Activated naive CD4-positive, alpha-beta T cell treated with anti-CD3 and anti-CD28 coated beads, Interleukin-2, amount 50 U/mL, for 72 hours (primary cell): Measurements from ENCODE around the gene AUH. TPM values are rescaled to one million over a fixed set of nuclear protein-coding genes. Genes with fewer than 3 reads are reported as not detected.
"Not testable (repeated sequence)": the region's sequence is repeated elsewhere in the genome, so short reads cannot be mapped to it uniquely, and the experiment has no call there.

Source experiments
- ATAC-seq, 2 donors: fragments of 150-1000 bp; cut with Tn5 transposase; 2 replicates each; pipeline ENCODE4 v1.10.0; 2021; ENCODE audit warnings: mild to moderate bottlenecking in 2 of 2, moderate library complexity in 2 of 2
- DNase-seq, 2 donors: peaks; one replicate each; pipeline ENCODE4 v3.0.0; 2021 to 2022; ENCODE audit warnings: low spot score in 2 of 2
- H3K27ac Mint-ChIP-seq, 2 donors: one replicate each; pipeline ENCODE4 v1.8.0; 2022; ENCODE audit warnings: mild to moderate bottlenecking in 2 of 2, mixed read lengths in 2 of 2
- H3K36me3 Mint-ChIP-seq, 2 donors: one replicate each; pipeline ENCODE4 v1.8.0; 2022; ENCODE audit warnings: mixed read lengths in 2 of 2
- H3K9me3 Mint-ChIP-seq, 2 donors: one replicate each; pipeline ENCODE4 v1.8.0; 2022; ENCODE audit warnings: mixed read lengths in 2 of 2
- total RNA-seq, 2 donors: library from RNA; stranded (reverse); gene quantifications; one replicate each; pipeline ENCODE4 v1.2.3, GENCODE V29; 2022

The AUH gene
- total RNA-seq, 2 donors from 2014 or later = 24.1 to 39.7 TPM

DNA sequence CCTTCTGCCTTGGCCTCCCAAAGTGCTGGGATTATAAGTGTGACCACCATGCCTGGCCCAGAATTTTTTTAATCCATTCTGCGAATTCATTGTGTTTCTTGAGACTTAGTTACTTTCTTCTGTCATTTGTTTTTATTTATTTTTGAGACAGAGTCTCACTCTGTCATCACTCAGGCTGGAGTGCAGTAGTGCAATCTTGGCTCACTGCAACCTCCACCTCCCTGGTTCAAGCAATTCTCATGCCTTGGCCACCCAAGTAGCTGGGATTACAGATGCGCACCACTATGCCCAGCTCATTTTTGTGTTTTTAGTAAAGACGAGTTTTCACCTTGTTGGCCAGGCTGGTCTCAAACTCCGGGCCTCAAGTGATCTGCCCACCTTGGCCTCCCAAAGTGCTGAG, 28.0 kb upstream of the AUH start:
- not testable (repeated sequence) for DNase-seq, H3K36me3 Mint-ChIP-seq, ATAC-seq, H3K27ac Mint-ChIP-seq, H3K9me3 Mint-ChIP-seq

- Mint-ChIP-seq H3K9me3 (no peaks in the 10 kb centered on the region), H3K36me3 (no peaks in the 10 kb centered on the region), H3K27ac (peak overlapping the region in 1 of 2 donors; percentile 16)
- ATAC-seq (no peak), DNase-seq (no peak)
Observed at GRCh38 chr9:91386765-91387164, 25.0 kb upstream of the AUH start.

- no peaks in the 10 kb centered on the region for H3K9me3 Mint-ChIP-seq
- DNase-seq = no peak
- no peak for ATAC-seq
- no peak overlapping the region for H3K27ac Mint-ChIP-seq
- H3K36me3 Mint-ChIP-seq = no peaks in the 10 kb centered on the region
Observed at GRCh38 chr9:91384954-91385353, 23.2 kb upstream of the AUH start.

DNA sequence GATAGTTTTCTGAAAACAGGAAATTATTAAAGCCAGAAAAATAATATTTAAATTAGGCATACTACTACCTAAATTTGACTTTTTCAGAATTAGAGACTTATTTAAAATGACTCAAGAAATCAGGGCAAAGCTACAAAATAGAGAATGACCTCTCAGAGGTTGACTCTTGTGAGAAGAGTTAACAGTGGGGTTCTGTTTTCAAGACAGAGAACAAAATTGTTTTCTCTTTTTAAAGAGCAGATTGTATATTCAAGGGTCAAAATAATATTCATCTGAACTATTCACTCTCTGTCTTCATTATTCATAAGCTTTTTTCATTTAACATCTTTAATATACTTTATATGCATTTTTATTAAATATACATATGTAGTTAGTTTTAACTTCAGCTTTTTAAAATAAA, 21.9 kb upstream of the AUH start:
- DNase-seq (no peak), ATAC-seq (no peak)
- H3K27ac Mint-ChIP-seq = no peak overlapping the region
- no peaks in the 10 kb centered on the region for H3K9me3 Mint-ChIP-seq
- H3K36me3 Mint-ChIP-seq = no peaks in the 10 kb centered on the region

DNA sequence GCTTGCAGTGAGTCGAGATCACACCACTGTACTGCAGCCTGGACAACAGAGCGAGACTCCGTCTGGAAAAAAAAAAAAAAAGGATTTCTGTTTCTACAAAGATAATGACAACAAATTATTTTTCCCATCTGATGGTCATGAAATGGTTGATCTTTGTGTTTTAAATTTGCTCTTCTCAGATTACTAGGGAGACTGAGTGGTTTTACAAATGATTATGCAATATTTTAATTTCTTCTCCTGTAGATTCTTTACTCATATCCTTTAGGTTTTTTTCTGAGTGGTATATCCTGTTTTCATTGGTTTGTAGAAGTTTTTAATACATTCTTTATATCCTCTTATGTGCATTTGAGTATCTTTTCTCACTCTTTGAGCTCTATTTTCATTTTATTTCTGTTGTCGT, 20.6 kb upstream of the AUH start:
- DNase-seq = no peak
- no peak overlapping the region for H3K27ac Mint-ChIP-seq
- no peak for ATAC-seq
- H3K36me3 Mint-ChIP-seq = peaks cover 6 to 7% of the 10 kb centered on the region in 2 donors
- H3K9me3 Mint-ChIP-seq = peaks cover 4 to 5% of the 10 kb centered on the region in 2 donors

DNA sequence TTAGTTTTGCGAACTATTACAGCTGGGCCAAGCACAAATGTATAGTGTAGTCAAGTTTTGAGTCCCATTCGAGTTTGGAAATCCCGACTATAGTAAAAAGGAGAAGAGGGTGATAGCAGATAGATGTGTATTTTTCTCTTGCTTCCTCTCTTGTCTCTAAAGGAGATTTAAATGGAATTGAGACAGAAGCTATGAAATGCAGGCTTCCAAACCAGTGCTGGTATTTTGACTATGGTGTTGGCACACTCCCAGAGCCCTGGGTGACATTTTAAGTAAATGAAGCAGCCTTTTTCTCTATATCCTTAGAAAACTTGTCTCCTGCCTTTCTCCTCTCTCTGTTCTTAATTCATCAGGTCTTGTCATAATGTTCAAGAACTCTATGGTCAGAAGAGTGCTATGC, 17.7 kb upstream of the AUH start:
- Mint-ChIP-seq H3K9me3 (peaks cover 4 to 5% of the 10 kb centered on the region in 2 donors), H3K36me3 (peaks cover 6 to 12% of the 10 kb centered on the region in 2 donors), H3K27ac (no peak overlapping the region)
- DNase-seq (no peak), ATAC-seq (no peak)

GRCh38 chr9:91378695-91379127, 17.0 kb upstream of the AUH start:
- H3K9me3 Mint-ChIP-seq = peaks cover 4 to 5% of the 10 kb centered on the region in 2 donors
- ATAC-seq (no peak), DNase-seq (no peak)
- H3K27ac Mint-ChIP-seq = no peak overlapping the region
- peaks cover 6 to 12% of the 10 kb centered on the region in 2 donors for H3K36me3 Mint-ChIP-seq

GRCh38 chr9:91378054-91378453, 16.3 kb upstream of the AUH start:
- peaks cover 6 to 12% of the 10 kb centered on the region in 2 donors for H3K36me3 Mint-ChIP-seq
- not testable (repeated sequence) for DNase-seq, H3K27ac Mint-ChIP-seq, ATAC-seq, H3K9me3 Mint-ChIP-seq

- Mint-ChIP-seq H3K9me3 (peaks cover 4 to 5% of the 10 kb centered on the region in 2 donors), H3K36me3 (peaks cover 6 to 12% of the 10 kb centered on the region in 2 donors), H3K27ac (no peak overlapping the region)
- no peak for ATAC-seq
- no peak for DNase-seq
Observed at GRCh38 chr9:91376239-91376638, 14.5 kb upstream of the AUH start.

- peaks cover 6 to 12% of the 10 kb centered on the region in 2 donors for H3K36me3 Mint-ChIP-seq
- no peak overlapping the region for H3K27ac Mint-ChIP-seq
- peaks cover 4 to 5% of the 10 kb centered on the region in 2 donors for H3K9me3 Mint-ChIP-seq
- ATAC-seq (no peak), DNase-seq (no peak)
Observed at GRCh38 chr9:91374939-91375338, 13.2 kb upstream of the AUH start.

DNA sequence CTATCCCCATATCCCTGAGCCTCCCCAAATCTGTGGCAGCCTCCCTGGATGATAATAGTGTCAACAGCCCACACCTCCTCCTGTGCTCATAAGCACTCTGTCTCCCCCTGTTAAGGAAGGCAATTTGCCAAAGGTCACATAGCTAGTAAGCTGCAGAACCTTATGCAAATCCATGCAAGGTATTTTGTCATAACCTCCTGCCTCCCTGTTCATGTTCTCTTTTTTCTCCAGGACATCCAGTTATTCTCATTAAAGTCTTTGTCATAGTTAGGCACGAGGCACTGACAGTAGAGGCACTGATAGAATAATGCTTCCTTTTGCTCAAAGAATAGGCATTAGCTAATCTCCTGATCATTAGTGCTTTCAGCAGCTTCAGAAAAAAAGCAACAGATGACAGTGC, 10.2 kb upstream of the AUH start:
- H3K36me3 Mint-ChIP-seq = peaks cover 0 to under 1% of the 10 kb centered on the region in 2 donors
- H3K27ac Mint-ChIP-seq = no peak overlapping the region
- DNase-seq = no peak
- ATAC-seq = no peak
- H3K9me3 Mint-ChIP-seq = no peaks in the 10 kb centered on the region

- H3K36me3 Mint-ChIP-seq, H3K9me3 Mint-ChIP-seq, ATAC-seq, H3K27ac Mint-ChIP-seq, DNase-seq: not testable (repeated sequence)
Observed at GRCh38 chr9:91370006-91370405, 8.3 kb upstream of the AUH start.

GRCh38 chr9:91364702-91365101, 3.0 kb upstream of the AUH start:
- no peak for ATAC-seq
- Mint-ChIP-seq H3K27ac (no peak overlapping the region), H3K9me3 (peaks cover 0 to 5% of the 10 kb centered on the region in 2 donors), H3K36me3 (peaks cover 8 to 18% of the 10 kb centered on the region in 2 donors)
- no peak for DNase-seq

DNA sequence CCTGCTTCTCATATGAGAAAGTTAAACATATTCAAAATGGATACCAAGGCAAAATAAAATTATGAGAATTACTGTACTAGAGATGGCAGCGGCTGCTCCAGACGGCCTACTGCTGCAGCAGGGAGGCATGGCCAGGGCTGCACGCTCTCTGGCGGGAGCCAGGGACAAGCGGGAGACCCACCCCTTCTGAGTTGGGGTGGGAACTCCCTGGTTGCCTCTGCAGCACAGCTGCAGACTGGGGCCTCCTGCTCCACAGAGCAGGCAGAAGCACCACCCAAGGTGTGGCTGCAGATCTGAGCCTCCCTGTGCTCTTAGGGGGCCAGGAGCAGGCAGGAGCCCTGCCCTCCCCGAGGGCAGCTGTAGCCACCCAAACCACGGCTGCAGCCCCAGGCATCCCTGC, 2.3 kb upstream of the AUH start:
- Mint-ChIP-seq H3K9me3 (peaks cover 0 to 5% of the 10 kb centered on the region in 2 donors), H3K27ac (no peak overlapping the region), H3K36me3 (peaks cover 8 to 22% of the 10 kb centered on the region in 2 donors)
- ATAC-seq = no peak
- DNase-seq = no peak

- Mint-ChIP-seq H3K9me3 (peaks cover 0 to 5% of the 10 kb centered on the region in 2 donors), H3K27ac (peak overlapping the region; percentile 82 to 89), H3K36me3 (peaks cover 8 to 23% of the 10 kb centered on the region in 2 donors)
- no peak for ATAC-seq
- DNase-seq = no peak
Observed at GRCh38 chr9:91362051-91362611, 413 bp upstream of the AUH start.

- Mint-ChIP-seq H3K9me3 (peaks cover 0 to 5% of the 10 kb centered on the region in 2 donors), H3K36me3 (peaks cover 22 to 34% of the 10 kb centered on the region in 2 donors), H3K27ac (peak overlapping the region; percentile 89 to 96)
- no peak for ATAC-seq
- no peak for DNase-seq
Observed at GRCh38 chr9:91360551-91361290, 997 bp downstream of the AUH start.

GRCh38 chr9:91359734-91360470, 1.8 kb downstream of the AUH start:
- ATAC-seq = peak in 1 of 2 donors; percentile 16
- Mint-ChIP-seq H3K36me3 (peaks cover 30 to 34% of the 10 kb centered on the region in 2 donors), H3K27ac (peak overlapping the region; percentile 56 to 89), H3K9me3 (peaks cover 0 to 5% of the 10 kb centered on the region in 2 donors)
- DNase-seq = no peak
